Measurements from ENCODE around the gene KLHL11. TPM values are rescaled to one million over a fixed set of nuclear protein-coding genes. Genes with fewer than 3 reads are reported as not detected.

Gene KLHL11
- total RNA-seq, 1 experiment from 2014 or later: 25.6 TPM

DNA sequence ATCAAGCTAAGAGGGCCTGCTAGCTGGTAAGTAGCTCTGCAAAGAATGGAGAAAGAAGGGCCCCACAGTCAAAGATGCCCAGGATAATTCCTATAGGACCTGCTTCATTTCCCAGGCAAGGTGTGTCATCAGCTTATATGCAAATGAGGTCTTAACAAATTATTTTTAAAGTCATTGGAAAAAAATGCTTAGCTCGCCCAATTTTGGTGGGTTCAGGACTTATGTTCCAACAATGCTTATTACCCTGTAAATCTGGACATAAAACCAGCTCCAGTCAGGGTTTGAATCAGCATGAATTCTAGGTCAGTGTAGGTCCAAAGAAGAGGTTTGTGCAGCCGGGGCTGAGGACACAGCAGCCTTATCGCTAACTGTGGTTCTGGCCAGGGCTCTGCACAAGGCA, 28.2 kb upstream of the KLHL11 start:
- no peaks in the 10 kb centered on the region for H3K9me3 Mint-ChIP-seq (ENCODE audit: low read depth, unreplicated experiment)
- DNase-seq: no peak
- H3K36me3 Mint-ChIP-seq (ENCODE audit: insufficient read depth, unreplicated experiment): peaks cover 91% of the 10 kb centered on the region
- TF ChIP-seq, protein P1, sequence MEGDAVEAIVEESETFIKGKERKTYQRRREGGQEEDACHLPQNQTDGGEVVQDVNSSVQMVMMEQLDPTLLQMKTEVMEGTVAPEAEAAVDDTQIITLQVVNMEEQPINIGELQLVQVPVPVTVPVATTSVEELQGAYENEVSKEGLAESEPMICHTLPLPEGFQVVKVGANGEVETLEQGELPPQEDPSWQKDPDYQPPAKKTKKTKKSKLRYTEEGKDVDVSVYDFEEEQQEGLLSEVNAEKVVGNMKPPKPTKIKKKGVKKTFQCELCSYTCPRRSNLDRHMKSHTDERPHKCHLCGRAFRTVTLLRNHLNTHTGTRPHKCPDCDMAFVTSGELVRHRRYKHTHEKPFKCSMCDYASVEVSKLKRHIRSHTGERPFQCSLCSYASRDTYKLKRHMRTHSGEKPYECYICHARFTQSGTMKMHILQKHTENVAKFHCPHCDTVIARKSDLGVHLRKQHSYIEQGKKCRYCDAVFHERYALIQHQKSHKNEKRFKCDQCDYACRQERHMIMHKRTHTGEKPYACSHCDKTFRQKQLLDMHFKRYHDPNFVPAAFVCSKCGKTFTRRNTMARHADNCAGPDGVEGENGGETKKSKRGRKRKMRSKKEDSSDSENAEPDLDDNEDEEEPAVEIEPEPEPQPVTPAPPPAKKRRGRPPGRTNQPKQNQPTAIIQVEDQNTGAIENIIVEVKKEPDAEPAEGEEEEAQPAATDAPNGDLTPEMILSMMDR (IDR thresholded peaks at IDR 0.05; ENCODE audit: unreplicated experiment): no peak
- no TSS peak for BruUV-seq (replicated peaks)
- H3K4me3 Mint-ChIP-seq (ENCODE audit: low read depth, unreplicated experiment): no peak overlapping the region
- CTCF ChIA-PET: interaction anchor here (0.6 to 1.2 kb wide), 4 partner anchors 20 to 840 kb away, joined by 3 to 5 read pairs (median 4); no protein-coding TSS in a partner anchor
- H3K27me3 Mint-ChIP-seq (ENCODE audit: unreplicated experiment): no peaks in the 10 kb centered on the region
- intact Hi-C loops (cut with micrococcal nuclease; ENCODE audit: unreplicated experiment): no loop called here
- no peak overlapping the region for H3K27ac Mint-ChIP-seq (ENCODE audit: unreplicated experiment)
- peaks cover 19% of the 10 kb centered on the region for H3K4me1 Mint-ChIP-seq (ENCODE audit: low read depth, unreplicated experiment)

DNA sequence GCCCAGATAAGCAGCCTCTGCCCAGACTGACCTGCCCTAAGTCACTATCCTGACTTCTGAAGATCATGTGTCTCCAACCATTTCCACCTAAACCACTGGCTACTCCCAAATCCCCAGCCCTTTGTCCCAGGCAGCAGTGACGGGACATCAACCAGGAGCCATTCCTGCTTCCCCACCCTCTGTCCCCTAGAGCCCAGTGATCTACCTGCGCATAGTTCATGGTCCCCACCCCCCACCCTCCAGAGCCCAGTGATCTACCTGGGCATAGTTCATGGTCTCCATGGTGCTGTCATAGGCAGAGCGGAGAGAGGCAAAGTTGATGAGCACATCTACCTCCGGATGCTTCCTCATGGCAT, 26.8 kb upstream of the KLHL11 start:
- CTCF ChIA-PET: interaction anchor here (0.6 kb wide), 1 partner anchor 1719 kb away, joined by 8 read pairs; no protein-coding TSS in a partner anchor
- Mint-ChIP-seq H3K27me3 (ENCODE audit: unreplicated experiment) (no peaks in the 10 kb centered on the region), H3K36me3 (ENCODE audit: insufficient read depth, unreplicated experiment) (peaks cover 91% of the 10 kb centered on the region), H3K4me1 (ENCODE audit: low read depth, unreplicated experiment) (peaks cover 19% of the 10 kb centered on the region), H3K4me3 (ENCODE audit: low read depth, unreplicated experiment) (no peak overlapping the region), H3K9me3 (ENCODE audit: low read depth, unreplicated experiment) (no peaks in the 10 kb centered on the region), H3K27ac (ENCODE audit: unreplicated experiment) (peak overlapping the region; percentile 54)
- DNase-seq: no peak
- intact Hi-C loops (cut with micrococcal nuclease; ENCODE audit: unreplicated experiment): no loop called here
- BruUV-seq (replicated peaks): no TSS peak
- TF ChIP-seq, protein P1 (IDR thresholded peaks at IDR 0.05; ENCODE audit: unreplicated experiment): no peak

DNA sequence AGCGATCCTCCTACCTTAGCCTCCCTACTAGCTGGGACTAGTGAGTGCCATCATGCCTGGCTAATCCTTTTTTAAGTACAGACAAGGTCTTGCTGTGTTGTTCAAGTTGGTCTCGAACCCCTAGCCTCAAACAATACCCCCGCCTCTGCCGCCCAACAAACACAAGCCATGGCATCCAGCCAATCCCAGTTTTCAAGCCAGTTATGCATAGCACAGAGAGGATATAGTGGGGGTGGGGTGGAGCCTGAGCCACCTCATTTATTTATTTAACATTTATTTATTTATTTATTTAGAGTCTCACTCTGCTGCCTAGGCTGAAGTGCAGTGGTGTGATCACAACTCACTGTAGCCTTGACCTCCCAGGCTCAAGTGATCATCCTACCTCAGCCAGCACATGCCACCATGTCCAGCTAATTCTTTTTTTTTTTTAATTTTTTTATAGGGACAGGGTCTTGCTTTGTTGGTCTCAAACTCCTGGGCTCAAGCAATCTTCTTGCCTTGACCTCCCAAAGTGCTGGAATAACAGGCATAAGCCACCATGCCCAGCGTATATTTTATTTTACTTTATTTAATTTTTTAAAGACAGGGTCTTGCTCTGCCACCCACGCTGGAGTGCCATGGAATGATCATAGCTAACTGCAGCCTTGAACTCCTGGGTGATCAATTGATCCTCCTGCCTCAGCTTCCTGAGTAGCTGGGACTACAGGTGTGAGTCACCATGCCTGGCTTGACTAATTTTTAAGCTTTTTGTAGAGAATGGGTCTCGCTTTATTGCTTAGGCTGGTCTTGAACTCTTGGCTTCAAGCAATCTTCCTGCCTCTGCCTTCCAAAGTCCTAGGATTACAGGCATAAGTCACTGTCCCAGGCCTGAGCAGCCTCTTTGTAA, 26.2 kb upstream of the KLHL11 start:
- Mint-ChIP-seq H3K36me3 (ENCODE audit: insufficient read depth, unreplicated experiment) (peaks cover 92% of the 10 kb centered on the region), H3K4me3 (ENCODE audit: low read depth, unreplicated experiment) (no peak overlapping the region), H3K27ac (ENCODE audit: unreplicated experiment) (peak overlapping the region; percentile 54), H3K4me1 (ENCODE audit: low read depth, unreplicated experiment) (peaks cover 19% of the 10 kb centered on the region), H3K27me3 (ENCODE audit: unreplicated experiment) (no peaks in the 10 kb centered on the region), H3K9me3 (ENCODE audit: low read depth, unreplicated experiment) (no peaks in the 10 kb centered on the region)
- no TSS peak for BruUV-seq (replicated peaks)
- TF ChIP-seq, protein P1 (IDR thresholded peaks at IDR 0.05; ENCODE audit: unreplicated experiment): no peak
- CTCF ChIA-PET: interaction anchor here (0.6 kb wide), 1 partner anchor 1718 kb away, joined by 8 read pairs; no protein-coding TSS in a partner anchor
- intact Hi-C loops (cut with micrococcal nuclease; ENCODE audit: unreplicated experiment): no loop called here
- no peak for DNase-seq

DNA sequence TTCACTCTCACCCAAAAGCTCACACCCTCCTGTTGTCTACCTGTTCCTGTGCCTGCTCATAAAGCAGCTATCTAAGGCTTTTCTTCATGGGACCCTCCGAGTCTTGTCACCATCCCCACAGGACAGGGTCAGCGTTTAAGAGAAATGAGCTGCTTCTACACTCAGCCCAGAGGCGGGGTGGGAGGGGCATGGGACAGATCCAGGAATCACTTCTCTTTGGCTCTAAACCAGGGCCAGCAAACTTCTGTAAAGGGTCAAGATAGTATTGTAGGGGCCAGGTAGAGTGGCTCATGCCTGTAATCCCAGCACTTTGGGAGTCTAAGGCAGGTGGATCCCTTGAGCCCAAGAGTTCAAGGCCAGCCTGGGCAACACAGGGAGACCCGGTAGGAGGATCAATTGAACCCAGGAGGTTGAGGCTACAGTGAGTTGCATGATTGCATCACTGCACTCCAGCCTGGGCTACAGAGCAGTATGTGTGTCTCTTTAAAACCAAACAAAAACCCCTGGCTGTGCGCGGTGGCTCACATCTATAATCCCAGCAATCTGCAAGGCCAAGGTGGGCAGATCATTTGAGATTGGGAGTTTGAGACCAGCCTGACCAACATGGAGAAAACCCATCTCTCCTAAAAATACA, 23.2 kb upstream of the KLHL11 start:
- CTCF ChIA-PET: no interaction called here
- Mint-ChIP-seq H3K27me3 (ENCODE audit: unreplicated experiment) (no peaks in the 10 kb centered on the region), H3K4me3 (ENCODE audit: low read depth, unreplicated experiment) (no peak overlapping the region), H3K27ac (ENCODE audit: unreplicated experiment) (no peak overlapping the region), H3K4me1 (ENCODE audit: low read depth, unreplicated experiment) (peaks cover 8% of the 10 kb centered on the region), H3K36me3 (ENCODE audit: insufficient read depth, unreplicated experiment) (peaks cover 84% of the 10 kb centered on the region), H3K9me3 (ENCODE audit: low read depth, unreplicated experiment) (no peaks in the 10 kb centered on the region)
- no peak for DNase-seq
- intact Hi-C loops (cut with micrococcal nuclease; ENCODE audit: unreplicated experiment): no loop called here
- TF ChIP-seq, protein P1 (IDR thresholded peaks at IDR 0.05; ENCODE audit: unreplicated experiment): no peak
- BruUV-seq (replicated peaks): no TSS peak
